RWPE2 (cell line): Measurements from ENCODE around the gene NT5C3B.

Experiments
- ATAC-seq: fragments of 200-7000 bp; cut with Tn5 transposase; 3 replicates; pipeline ENCODE4 v1.9.1; 2021; ENCODE audit warnings: low read depth
- DNase-seq: peaks from one replicate; pipeline ENCODE4 v3.0.0-alpha.2; 2020; ENCODE audit warnings: low spot score
- H3K27ac ChIP-seq: fragments of 450-650 bp; 2 replicates; pipeline ENCODE4 v1.5.1; 2017; ENCODE audit warnings: mild to moderate bottlenecking; ENCODE audit not compliant: poor library complexity, severe bottlenecking
- H3K27me3 ChIP-seq: fragments of 250-450 bp; sonication (Bioruptor Pico); 2 replicates; pipeline ENCODE4 v1.5.1; 2021; ENCODE audit warnings: mild to moderate bottlenecking, moderate library complexity; ENCODE audit not compliant: insufficient read depth, poor library complexity, severe bottlenecking
- H3K36me3 ChIP-seq: fragments of 250-450 bp; sonication (Bioruptor Pico); 2 replicates; pipeline ENCODE4 v1.5.1; 2020; ENCODE audit warnings: low read depth, mild to moderate bottlenecking, moderate library complexity
- H3K4me1 ChIP-seq: fragments of 250-450 bp; sonication (Bioruptor Pico); 2 replicates; pipeline ENCODE4 v1.5.1; 2021; ENCODE audit warnings: mild to moderate bottlenecking, moderate library complexity; ENCODE audit not compliant: insufficient read depth, poor library complexity, severe bottlenecking
- H3K4me3 ChIP-seq: fragments of 250-450 bp; sonication (Bioruptor Pico); 2 replicates; pipeline ENCODE4 v1.5.1; 2021; ENCODE audit warnings: mild to moderate bottlenecking, moderate library complexity; ENCODE audit not compliant: severe bottlenecking
- H3K9me3 ChIP-seq: fragments of 250-450 bp; sonication (Bioruptor Pico); 2 replicates; pipeline ENCODE4 v1.5.1; 2021; ENCODE audit warnings: mild to moderate bottlenecking, moderate library complexity; ENCODE audit not compliant: severe bottlenecking
- TF ChIP-seq, protein P1 (sequence below): fragments of 450-650 bp; IDR thresholded peaks from one replicate; pipeline ENCODE4 v1.5.1; 2017; ENCODE audit warnings: mild to moderate bottlenecking, moderate library complexity; ENCODE audit not compliant: poor library complexity, severe bottlenecking

Gene NT5C3B

GRCh38 chr17:41797377-41797776, 38.7 kb downstream of the NT5C3B start:
- no peaks in the 10 kb centered on the region for H3K9me3 ChIP-seq
- no peak for DNase-seq
- no peak for ATAC-seq
- no peak overlapping the region for H3K4me3 ChIP-seq
- H3K4me1 ChIP-seq = peaks cover 41% of the 10 kb centered on the region
- peaks cover 7% of the 10 kb centered on the region for H3K36me3 ChIP-seq
- no peaks in the 10 kb centered on the region for H3K27me3 ChIP-seq
- peak overlapping the region; percentile 6 for H3K27ac ChIP-seq
- TF ChIP-seq, protein P1, sequence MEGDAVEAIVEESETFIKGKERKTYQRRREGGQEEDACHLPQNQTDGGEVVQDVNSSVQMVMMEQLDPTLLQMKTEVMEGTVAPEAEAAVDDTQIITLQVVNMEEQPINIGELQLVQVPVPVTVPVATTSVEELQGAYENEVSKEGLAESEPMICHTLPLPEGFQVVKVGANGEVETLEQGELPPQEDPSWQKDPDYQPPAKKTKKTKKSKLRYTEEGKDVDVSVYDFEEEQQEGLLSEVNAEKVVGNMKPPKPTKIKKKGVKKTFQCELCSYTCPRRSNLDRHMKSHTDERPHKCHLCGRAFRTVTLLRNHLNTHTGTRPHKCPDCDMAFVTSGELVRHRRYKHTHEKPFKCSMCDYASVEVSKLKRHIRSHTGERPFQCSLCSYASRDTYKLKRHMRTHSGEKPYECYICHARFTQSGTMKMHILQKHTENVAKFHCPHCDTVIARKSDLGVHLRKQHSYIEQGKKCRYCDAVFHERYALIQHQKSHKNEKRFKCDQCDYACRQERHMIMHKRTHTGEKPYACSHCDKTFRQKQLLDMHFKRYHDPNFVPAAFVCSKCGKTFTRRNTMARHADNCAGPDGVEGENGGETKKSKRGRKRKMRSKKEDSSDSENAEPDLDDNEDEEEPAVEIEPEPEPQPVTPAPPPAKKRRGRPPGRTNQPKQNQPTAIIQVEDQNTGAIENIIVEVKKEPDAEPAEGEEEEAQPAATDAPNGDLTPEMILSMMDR = no peak

DNA sequence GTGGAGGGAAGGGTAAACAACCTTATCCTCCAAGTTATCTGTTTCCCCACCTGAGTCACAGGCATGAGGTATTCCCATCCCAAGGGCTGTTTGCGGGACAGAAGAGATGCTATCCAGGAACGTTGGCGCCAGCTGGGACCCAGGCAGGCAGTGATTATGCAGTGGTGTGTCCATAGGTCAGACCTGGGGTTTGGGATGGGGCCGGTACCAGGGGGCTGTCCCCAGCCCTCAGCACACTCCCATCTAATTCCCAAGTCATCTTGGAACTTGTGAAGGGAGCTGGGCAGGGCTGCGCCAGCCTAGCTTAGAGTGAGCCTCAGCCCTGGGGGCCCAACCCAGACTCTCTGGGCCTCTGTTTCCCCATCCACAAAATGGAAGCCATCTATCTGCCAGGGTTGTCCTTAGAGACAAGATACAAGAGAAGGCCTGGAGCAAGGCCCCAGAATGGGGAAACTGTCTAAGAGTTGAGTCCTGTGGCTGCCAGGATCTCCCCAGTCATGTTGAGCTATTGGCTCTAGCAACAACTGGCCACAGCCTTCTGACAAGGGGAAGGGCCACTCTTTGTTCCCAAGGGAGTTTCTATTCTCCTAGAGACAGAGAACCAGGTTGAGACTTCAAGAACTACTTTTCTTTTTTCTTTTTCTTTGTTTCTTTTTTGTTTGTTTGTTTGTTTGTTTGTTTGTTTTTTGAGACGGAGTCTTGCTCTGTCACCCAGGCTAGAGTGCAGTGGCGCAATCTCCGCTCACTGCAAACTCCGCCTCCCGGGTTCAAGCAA, 39.7 kb downstream of the NT5C3B start:
- Histone ChIP-seq H3K36me3 (no peaks in the 10 kb centered on the region), H3K4me1 (peaks cover 43% of the 10 kb centered on the region), H3K9me3 (no peaks in the 10 kb centered on the region), H3K4me3 (no peak overlapping the region), H3K27me3 (no peaks in the 10 kb centered on the region), H3K27ac (peak overlapping the region; percentile 30)
- no peak for DNase-seq
- TF ChIP-seq, protein P1 = no peak
- no peak for ATAC-seq

DNA sequence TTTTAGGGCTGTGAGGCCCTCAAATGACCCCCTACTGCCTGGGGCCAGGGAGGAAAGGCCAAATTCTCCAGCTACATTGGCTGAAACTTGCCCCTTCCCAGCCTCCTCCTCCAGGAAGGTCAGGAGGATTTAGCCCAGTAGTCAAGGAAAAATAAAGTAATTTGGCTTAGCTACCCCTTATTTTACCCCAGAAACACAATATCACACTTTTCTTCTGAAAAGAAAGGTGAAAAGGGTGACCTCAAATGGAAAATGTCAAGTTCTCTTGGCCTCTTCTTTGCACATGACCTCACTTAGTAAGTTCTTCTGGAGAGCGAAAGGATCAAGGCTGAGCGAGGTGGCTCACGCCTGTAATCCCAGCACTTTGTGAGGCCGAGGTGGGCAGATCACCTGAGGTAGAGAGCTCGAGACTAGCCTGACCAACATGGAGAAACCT, 41.5 kb downstream of the NT5C3B start:
- H3K27ac ChIP-seq = peak overlapping the region; percentile 97
- no peaks in the 10 kb centered on the region for H3K9me3 ChIP-seq
- no peak overlapping the region for H3K4me3 ChIP-seq

DNA sequence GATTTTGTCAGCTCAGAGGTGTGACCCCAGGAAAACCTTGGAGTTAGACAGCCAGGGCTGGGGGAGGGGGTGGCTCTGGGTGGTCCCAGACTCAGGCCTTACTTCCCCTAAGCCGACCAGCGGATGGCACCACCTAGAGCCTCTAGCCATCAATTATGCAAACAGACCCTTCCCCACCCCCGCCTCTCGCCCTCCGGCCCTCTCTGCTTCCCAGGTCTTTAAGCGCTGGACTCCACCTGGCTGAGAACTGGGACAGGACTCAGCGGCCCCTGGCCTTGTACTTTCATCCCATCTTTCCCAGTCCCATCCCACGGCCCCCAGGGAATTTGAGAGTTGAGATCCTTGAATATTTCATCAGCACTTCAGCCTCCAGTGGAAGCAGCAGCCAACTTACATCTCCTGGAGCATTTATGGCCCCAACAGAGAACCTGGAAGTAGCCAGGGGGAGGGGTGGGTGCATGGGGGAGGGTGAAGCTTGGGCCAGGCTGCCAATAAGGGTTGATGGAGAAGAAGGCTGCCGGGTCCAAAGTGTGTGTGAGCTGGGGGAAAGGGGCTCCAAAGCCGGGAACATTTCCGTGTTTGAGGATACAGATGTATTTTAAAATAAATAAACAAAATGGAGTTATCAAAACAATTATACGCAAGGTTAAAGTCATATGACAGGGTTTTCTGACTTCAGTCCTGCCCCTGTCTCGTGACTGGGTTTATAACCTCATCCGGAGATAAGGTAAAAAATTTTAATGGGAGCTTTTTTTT, 42.1 kb downstream of the NT5C3B start:
- no peaks in the 10 kb centered on the region for H3K36me3 ChIP-seq
- H3K4me3 ChIP-seq = no peak overlapping the region
- peak overlapping the region; percentile 97 for H3K27ac ChIP-seq
- no peaks in the 10 kb centered on the region for H3K27me3 ChIP-seq
- H3K9me3 ChIP-seq = no peaks in the 10 kb centered on the region
- H3K4me1 ChIP-seq = peaks cover 26% of the 10 kb centered on the region
- TF ChIP-seq, protein P1 = no peak
- ATAC-seq (no peak), DNase-seq (no peak)

More for the DNA sequence above, 41.5 kb downstream of the NT5C3B start:
- Histone ChIP-seq H3K4me1 (peaks cover 30% of the 10 kb centered on the region), H3K36me3 (no peaks in the 10 kb centered on the region), H3K27me3 (no peaks in the 10 kb centered on the region)
- TF ChIP-seq, protein P1 = no peak
- no peak for ATAC-seq
- no peak for DNase-seq
